ENCODE data around the gene HMGB3. TPM values are rescaled to one million over a fixed set of nuclear protein-coding genes. Genes with fewer than 3 reads are reported as not detected.

Gene HMGB3
- total RNA-seq, 3 donors from 2014 or later (not counting 1 experiment from before 2014, with no cell fraction given), result 1.6 to 3.4 (median 3.0) TPM

GRCh38 chrX:151006410-151007109 is 23.4 kb downstream of the HMGB3 start:
- H3K27ac ChIP-seq (ENCODE audit: low read length), result no peak overlapping the region
- H3K4me3 ChIP-seq (ENCODE audit: low read length), result no peak overlapping the region
- intact Hi-C loops (cut with micrococcal nuclease), result no loop called here
- no peaks in the 10 kb centered on the region for H3K4me1 ChIP-seq (ENCODE audit: control insufficient read depth, insufficient read depth, low read length)
- no peaks in the 10 kb centered on the region for H3K9me3 ChIP-seq (ENCODE audit: control insufficient read depth, insufficient read depth, low read length)
- H3K27ac Mint-ChIP-seq, result no peak overlapping the region
- H3K4me3 Mint-ChIP-seq, result no peak overlapping the region
- no peaks in the 10 kb centered on the region for H3K9me3 Mint-ChIP-seq
- WGBS (ENCODE audit: insufficient coverage), result 90% methylated on average over 3 of the region's 4 CpGs
- H3K36me3 Mint-ChIP-seq, result no peaks in the 10 kb centered on the region
- no peak for TF ChIP-seq CTCF (IDR thresholded peaks at IDR 0.05)
- no peaks in the 10 kb centered on the region for H3K4me1 Mint-ChIP-seq
- H3K27me3 Mint-ChIP-seq (ENCODE audit: low read depth in 2 of 2), result peaks cover 2 to 6% of the 10 kb centered on the region in 2 donors
- no peaks in the 10 kb centered on the region for H3K36me3 ChIP-seq (ENCODE audit: control insufficient read depth, insufficient read depth, low read length)
- ATAC-seq (no peak), DNase-seq (no peak)
- H3K27me3 ChIP-seq (ENCODE audit: control insufficient read depth, insufficient read depth, low read length), result no peaks in the 10 kb centered on the region

GRCh38 chrX:151009582-151009981 is 26.4 kb downstream of the HMGB3 start:
- H3K36me3 Mint-ChIP-seq, result no peaks in the 10 kb centered on the region

GRCh38 chrX:151013164-151013743 is 30.1 kb downstream of the HMGB3 start:
- 78% methylated on average over 5 of the region's 5 CpGs for WGBS (ENCODE audit: insufficient coverage)

More at GRCh38 chrX:151009582-151009981, 26.4 kb downstream of the HMGB3 start:
- H3K9me3 Mint-ChIP-seq, result no peaks in the 10 kb centered on the region
- H3K9me3 ChIP-seq (ENCODE audit: control insufficient read depth, insufficient read depth, low read length), result no peaks in the 10 kb centered on the region
- intact Hi-C loops (cut with micrococcal nuclease), result no loop called here
- no peak overlapping the region for H3K27ac ChIP-seq (ENCODE audit: low read length)
- DNase-seq (no peak), ATAC-seq (no peak)
- H3K27ac Mint-ChIP-seq, result no peak overlapping the region
- no peaks in the 10 kb centered on the region for H3K27me3 ChIP-seq (ENCODE audit: control insufficient read depth, insufficient read depth, low read length)
- no peaks in the 10 kb centered on the region for H3K36me3 ChIP-seq (ENCODE audit: control insufficient read depth, insufficient read depth, low read length)
- no peaks in the 10 kb centered on the region for H3K4me1 Mint-ChIP-seq
- TF ChIP-seq CTCF (IDR thresholded peaks at IDR 0.05), result no peak
- H3K27me3 Mint-ChIP-seq (ENCODE audit: low read depth in 2 of 2), result peaks cover 2 to 6% of the 10 kb centered on the region in 2 donors
- 81% methylated on average over 2 of the region's 2 CpGs for WGBS (ENCODE audit: insufficient coverage)
- H3K4me3 Mint-ChIP-seq, result no peak overlapping the region
- H3K4me1 ChIP-seq (ENCODE audit: control insufficient read depth, insufficient read depth, low read length), result no peaks in the 10 kb centered on the region
- H3K4me3 ChIP-seq (ENCODE audit: low read length), result no peak overlapping the region

More at GRCh38 chrX:151013164-151013743, 30.1 kb downstream of the HMGB3 start:
- H3K36me3 ChIP-seq (ENCODE audit: control insufficient read depth, insufficient read depth, low read length), result no peaks in the 10 kb centered on the region
- Mint-ChIP-seq H3K36me3 (no peaks in the 10 kb centered on the region), H3K27me3 (ENCODE audit: low read depth in 2 of 2) (peaks cover 2 to 6% of the 10 kb centered on the region in 2 donors), H3K27ac (no peak overlapping the region), H3K9me3 (no peaks in the 10 kb centered on the region), H3K4me3 (no peak overlapping the region), H3K4me1 (no peaks in the 10 kb centered on the region)
- DNase-seq (no peak), ATAC-seq (no peak)
- no peak overlapping the region for H3K27ac ChIP-seq (ENCODE audit: low read length)
- H3K9me3 ChIP-seq (ENCODE audit: control insufficient read depth, insufficient read depth, low read length), result no peaks in the 10 kb centered on the region
- intact Hi-C loops (cut with micrococcal nuclease), result no loop called here
- H3K27me3 ChIP-seq (ENCODE audit: control insufficient read depth, insufficient read depth, low read length), result no peaks in the 10 kb centered on the region
- TF ChIP-seq CTCF (IDR thresholded peaks at IDR 0.05), result no peak
- H3K4me3 ChIP-seq (ENCODE audit: low read length), result no peak overlapping the region
- no peaks in the 10 kb centered on the region for H3K4me1 ChIP-seq (ENCODE audit: control insufficient read depth, insufficient read depth, low read length)
